ENCODE measurements around the gene REPIN1.
A peak's percentile ranks its signal among the peaks of the same experiment; 100 is the strongest.

REPIN1 gene

DNA sequence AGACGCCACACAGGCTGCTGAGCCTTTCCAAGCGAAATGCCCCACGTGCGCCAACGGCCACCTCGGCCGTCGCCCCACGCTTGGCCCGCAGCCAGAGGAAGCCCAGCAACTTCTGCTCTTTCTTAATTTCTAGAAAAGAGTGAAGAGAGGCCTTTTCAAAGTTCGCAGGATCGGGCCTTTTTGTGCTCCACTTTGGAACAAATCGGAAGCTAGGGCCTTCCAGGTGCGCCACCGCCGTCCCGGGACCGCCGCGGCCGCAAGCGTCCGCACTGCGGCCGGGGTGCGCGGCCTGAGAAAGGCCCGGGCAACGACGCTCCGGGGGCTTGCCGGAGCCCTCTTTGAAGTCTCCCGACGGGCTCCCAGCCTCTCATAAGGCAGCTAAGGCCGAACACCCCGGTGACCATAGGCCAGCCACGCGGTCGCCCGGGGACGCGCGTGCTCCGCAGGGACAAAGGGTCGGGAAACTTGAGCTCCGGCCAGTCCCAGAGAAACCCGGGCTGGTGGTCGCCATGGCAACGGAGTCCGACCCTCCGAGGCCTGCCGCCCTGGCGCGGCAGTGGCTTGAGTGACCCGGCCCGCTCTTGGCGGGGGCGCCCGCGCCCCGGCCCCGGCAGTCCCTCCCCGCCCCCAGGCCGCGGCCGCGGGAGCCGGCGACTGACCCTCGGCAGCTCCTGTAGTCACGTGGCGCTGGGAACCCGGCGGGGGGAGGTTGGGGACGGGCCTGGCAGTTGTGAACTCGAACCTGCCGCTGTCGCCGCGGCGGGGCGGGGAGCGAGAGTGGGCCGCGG is at the start of gene REPIN1:
Gene REPIN1 (plus strand): TSS at position 727 of the 788 bp plus-strand sequence. CDS start 890 bp downstream, outside the sequence.
- peak; percentile 82 to 85 for DNase-seq

GRCh38 chr7:150321788-150322113 is 46.9 kb upstream of the REPIN1 start:
- no peak for DNase-seq

DNA sequence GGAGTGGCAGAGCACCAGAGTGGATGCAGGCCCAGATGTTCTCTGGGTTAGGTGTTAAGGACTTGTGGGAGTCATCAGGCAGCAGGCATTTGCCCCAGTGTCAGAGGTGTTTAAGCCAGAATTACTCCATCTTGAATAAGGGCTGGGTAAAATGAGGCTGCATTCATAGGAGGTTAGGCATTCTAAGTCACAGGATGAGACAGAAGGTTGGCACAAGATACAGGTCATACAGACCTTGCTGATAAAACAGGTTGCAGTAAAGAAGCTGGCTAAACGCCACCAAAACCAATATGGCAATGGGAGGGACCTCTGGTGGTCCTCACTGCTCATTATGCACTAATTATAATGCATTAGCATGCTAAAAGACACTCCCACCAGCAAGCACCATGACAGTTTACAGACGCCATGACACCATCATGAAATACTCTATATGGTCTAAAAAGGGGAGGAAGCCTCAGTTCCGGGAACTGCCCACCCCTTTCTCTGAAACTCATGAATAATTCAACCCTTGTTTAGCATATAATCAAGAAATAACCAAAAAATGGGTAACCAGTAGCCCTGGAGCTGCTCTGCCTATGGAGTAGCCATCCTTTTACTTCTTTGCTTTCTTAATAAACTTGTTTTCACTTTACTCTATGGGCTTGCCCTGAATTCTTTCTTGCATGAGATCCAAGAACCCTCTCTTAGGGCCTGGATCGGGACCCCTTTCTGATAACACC is 46.3 kb upstream of the REPIN1 start:
- DNase-seq = peak; percentile 55 to 69

DNA sequence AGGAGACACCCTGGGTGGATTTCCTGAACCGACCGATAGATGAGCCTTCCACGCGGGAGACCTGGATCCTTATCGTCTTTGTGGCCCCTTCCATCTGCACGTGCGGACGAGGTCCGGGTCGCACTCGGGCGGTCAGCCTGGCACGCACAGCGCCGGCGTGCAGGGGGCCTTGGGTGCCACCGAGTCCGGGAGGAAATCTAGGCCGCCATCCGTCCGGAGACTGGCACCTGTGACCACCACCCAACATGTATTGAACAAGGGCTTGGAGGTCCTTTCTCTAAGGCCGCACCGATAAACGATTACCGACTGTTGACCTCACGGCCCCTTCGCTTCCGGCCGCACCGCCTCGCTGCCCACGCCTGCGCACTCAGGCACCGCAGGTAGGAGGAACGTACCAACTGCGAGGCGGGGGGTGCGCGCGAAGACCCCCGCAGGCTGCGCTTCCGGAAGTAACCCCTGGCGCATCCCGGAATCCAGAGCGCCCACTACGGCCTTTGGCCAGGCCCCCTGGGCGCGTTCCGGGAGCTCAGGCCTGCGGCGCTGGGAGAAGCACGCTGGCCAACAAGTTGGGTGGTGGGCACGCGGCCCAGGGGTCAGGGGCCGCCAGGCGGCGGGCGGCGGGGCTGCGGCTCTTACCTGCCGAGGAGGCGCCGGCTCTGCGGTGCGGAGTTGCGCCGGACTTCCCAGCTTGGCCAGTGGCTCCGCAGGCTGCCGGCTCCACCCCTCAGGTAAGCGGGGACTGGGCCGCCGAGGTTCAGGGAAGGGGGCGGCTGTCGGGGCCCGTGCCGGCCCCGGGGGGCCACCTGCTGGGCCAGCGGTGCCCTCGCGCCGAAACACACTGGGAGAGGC is 45.6 kb upstream of the REPIN1 start, which contains the start of the genes ACTR3C and LRRC61:
Gene ACTR3C (minus strand): TSS at position 713 of the 849 bp plus-strand sequence. CDS start 28,249 bp downstream, outside the sequence.
Gene LRRC61 (plus strand): TSS at position 523 of the 849 bp plus-strand sequence. CDS start 13,507 bp downstream, outside the sequence.
- DNase-seq = peak; percentile 68 to 75

- peak in 1 of 2 donors; percentile 32 for DNase-seq
These were observed 44.8 kb upstream of the REPIN1 start for GRCh38 chr7:150323682-150324372.

- DNase-seq = no peak
These were observed 44.2 kb upstream of the REPIN1 start for GRCh38 chr7:150324373-150324961.

DNA sequence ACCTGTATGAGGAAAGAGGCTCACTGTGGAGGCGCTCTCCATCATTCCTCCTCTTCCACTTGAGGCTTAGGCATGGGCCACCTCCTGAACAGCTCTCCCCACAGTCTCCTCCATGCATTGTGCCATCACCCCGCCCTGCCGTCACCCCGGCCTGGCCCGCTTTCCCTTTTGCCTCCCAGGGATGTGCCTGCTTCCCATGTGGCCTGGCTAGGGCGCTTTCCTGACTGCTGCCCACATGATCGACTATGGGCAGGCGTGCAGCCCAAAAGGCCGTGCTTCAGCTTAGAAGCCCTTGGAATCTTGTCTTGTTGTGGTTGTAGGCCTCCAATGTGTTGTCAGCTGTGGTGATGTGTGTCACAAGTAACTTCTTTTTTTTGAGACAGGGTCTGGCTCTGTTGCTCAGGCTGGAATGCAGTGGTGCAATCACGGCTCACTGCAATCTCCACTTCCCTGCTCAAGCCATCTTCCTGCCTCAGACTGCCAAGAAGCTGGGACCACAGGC is 43.5 kb upstream of the REPIN1 start:
- DNase-seq = no peak

DNA sequence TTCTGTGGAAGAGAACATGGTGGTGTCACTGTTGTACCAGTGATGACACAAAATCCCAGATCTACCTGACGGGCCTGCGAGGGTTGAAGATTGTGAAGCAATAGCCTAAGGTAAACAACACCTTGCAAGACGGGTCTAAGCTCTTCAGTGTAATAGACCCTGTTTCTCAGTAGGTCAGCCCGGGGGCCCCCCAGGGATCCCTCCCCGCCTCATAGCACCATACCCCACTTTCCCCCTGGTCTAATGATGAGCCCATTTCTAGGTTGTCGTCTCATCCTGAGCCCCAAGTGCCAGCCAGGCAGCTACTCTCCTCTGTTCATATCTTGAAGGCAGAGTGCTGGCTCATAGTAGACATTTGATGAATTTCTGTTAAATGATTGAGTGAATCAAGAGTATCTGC is 42.7 kb upstream of the REPIN1 start:
- no peak for DNase-seq

- DNase-seq = no peak
These were observed 41.9 kb upstream of the REPIN1 start for GRCh38 chr7:150326657-150327268.

DNA sequence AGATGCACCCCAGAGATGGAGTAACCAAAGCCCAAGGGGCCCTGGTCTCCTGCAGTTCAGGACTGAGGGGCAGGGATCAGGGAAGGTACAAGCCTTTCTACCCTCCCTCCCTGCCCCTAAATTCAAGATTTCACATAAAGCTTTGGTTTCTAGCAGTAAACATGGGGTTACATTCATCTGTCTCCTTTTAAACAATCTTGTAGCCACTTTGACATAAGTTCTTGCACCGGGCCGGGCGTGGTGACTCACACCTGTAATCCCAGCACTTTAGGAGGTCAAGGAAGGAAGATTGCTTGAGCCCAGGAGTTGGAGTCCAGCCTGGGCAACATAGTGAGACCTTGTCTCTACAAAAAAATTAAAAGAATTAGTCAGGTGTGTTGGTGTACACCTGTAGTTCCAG is 41.3 kb upstream of the REPIN1 start:
- DNase-seq = no peak

GRCh38 chr7:150329331-150330120 is 39.1 kb upstream of the REPIN1 start:
- DNase-seq = no peak

GRCh38 chr7:150330211-150330885 is 38.3 kb upstream of the REPIN1 start:
- DNase-seq = no peak

DNA sequence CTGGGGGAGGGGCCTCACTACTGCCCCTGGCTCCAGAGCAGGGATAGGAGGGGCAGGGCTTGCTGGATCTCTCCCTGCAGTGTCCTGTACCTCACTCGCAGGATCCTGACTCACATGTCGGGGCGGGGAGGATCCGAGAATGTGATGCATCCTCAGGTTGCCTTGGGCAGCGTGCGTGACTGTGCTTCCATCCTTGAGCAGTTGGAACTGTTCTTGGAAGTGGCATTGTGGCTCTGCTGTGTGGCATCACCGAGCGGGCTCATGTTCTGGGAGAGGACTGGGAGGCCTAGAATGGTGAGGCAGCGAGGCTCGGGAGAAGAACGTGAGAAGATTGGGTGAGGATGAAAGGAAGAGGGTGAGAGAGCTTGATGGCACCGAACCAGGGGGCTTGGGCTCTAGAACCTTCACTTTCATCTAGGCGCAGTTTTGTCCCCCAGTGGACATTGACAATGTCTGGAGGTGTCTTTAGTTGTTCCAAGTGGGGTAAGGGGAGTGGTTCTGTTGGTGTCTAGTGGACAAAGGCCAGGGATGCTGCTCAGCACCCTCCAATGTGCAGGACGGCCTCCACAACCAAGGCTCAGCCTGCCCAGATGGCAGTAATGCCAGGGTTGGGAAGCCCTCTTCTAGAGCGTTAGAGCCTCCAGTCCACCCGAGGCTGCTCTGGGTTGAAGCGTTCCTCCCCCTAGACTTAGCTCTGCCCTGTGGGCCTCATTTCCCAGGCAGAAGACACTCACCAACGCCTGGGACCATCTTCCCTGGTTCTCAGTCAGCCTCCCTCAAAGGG is 35.6 kb upstream of the REPIN1 start:
- DNase-seq = no peak

DNA sequence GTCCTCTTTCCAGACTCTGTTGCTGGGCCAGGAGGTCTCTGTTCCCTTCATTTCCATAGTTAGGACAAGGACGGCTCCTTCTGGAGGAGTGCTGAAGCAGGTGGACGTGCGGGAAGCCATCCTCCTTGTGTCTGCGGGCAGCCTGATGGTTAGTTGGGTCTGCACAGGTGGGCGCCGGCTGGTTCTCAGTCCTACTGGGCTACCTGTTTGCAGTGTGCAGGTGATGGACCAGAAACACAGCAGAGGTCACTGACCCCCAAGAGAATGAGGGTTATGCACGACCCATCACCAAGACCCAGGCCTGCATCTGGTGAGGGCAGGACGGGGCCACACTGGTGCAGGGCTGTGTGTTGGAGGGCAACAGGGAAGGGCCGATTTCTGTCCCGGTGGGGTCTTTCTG is 35.0 kb upstream of the REPIN1 start:
- no peak for DNase-seq

- DNase-seq = no peak
These were observed 34.5 kb upstream of the REPIN1 start for GRCh38 chr7:150334108-150334507.

DNA sequence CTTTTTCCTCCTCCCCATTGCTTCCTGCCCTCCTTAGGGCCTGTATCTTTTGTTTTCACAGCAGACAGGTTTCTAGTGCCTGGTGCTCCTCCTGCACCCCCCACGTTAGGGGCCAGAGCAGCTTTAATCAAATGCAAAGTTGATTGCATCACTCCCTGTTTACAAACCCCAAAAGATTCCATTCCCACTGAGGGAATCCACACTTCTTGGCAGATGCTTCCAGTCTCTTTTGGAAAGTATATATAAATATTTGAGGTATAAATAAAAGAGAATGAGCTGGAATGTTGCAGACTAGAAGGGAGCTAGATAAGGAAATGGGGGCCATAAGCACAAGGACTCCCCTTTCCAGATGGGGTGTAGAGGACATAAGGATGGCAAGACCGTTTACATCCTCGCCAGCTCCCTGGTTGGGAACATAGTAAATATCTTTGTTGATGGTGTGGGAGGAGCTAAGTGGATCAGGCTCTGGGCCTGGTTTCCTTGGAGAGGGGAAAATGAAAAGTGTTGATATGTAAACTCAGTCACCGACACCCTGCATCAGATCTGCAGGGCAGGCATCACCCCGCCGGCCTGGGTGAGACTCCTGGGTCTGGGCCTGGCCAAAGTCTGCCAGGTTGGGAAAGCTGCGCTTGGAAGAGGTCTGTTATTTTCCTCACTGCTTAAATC is 33.4 kb upstream of the REPIN1 start:
- no peak for DNase-seq

DNA sequence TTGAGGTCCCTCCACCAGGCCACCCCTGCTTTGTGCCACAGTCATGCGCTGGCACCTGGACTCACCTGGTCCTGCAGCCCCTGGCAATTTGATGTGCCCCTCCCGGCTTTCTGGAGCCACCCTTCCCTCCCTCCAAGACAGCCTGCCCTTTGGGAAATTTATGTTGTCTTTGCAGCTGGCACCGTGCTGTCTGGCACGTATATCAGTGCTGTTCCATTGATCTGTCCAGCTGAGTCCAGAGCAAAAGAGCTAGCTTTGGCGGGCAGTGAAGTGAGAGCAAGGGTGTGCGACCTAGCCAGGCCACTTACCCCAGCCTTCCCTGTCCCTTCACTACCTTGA is 32.9 kb upstream of the REPIN1 start:
- DNase-seq = no peak

DNA sequence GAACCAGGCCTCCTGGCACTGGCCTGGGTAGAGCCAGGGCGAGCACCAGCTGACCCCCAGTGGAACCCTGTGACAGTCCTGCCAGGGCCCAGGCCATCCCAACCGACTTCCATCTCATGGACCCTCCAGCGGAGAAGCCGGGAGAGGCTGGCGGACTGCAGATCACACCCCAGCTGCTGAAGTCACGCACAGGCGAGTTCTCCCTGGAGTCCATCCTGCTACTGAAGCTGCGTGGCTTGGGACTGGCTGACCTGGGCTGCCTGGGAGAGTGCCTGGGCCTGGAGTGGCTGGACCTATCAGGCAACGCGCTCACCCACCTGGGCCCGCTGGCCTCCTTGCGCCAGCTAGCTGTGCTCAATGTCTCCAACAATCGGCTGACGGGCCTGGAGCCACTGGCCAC is 31.9 kb upstream of the REPIN1 start:
- DNase-seq = no peak

DNA sequence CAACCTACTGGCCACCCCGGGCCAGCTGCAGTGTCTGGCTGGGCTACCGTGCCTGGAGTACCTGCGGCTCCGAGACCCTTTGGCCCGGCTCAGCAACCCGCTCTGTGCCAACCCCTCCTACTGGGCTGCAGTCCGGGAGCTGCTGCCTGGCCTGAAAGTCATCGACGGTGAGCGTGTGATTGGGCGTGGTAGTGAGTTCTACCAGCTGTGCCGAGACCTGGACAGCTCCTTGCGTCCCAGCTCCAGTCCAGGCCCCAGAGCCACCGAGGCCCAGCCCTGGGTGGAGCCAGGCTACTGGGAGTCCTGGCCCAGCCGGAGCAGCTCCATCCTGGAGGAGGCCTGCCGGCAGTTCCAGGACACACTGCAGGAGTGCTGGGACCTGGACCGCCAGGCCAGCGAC is 31.4 kb upstream of the REPIN1 start:
- DNase-seq = no peak
